HL-60 (cell line): Measurements from ENCODE around the gene CAMTA1.
"Not testable (repeated sequence)": the region's sequence is repeated elsewhere in the genome, so short reads cannot be mapped to it uniquely, and the experiment has no call there.

Experiments used
- DNase-seq, 2 experiments: peaks; one replicate each; pipeline ENCODE4 v3.0.0-alpha.2; 2010 to 2020; ENCODE audit warnings: low read depth in 1 of 2, low spot score in 1 of 2
- H3K27ac ChIP-seq: fragments of 250-450 bp; sonication (Bioruptor Pico); replicated peaks from 2 replicates; pipeline ENCODE4 v1.5.1; 2020; ENCODE audit warnings: mild to moderate bottlenecking, moderate library complexity
- H3K27me3 ChIP-seq: fragments of 250-450 bp; sonication (Bioruptor Pico); 2 replicates; pipeline ENCODE4 v1.5.1; 2021; ENCODE audit warnings: mild to moderate bottlenecking, moderate library complexity; ENCODE audit not compliant: insufficient read depth, poor library complexity, severe bottlenecking
- H3K4me3 ChIP-seq: replicated peaks from 2 replicates; pipeline ENCODE4 v1.5.1; 2011; ENCODE audit warnings: mild to moderate bottlenecking, control low read depth, low read length; ENCODE audit not compliant: insufficient read depth
- CTCF ChIP-seq: IDR thresholded peaks from one replicate; pipeline ENCODE4 v1.5.1; 2011; ENCODE audit warnings: low read length, control low read depth, inconsistent platforms; ENCODE audit not compliant: insufficient read depth
- GABPA ChIP-seq: IDR thresholded peaks from 2 replicates; pipeline ENCODE4 v1.6.1; 2012; ENCODE audit warnings: low read depth
- POLR2AphosphoS5 ChIP-seq: IDR thresholded peaks from 2 replicates; pipeline ENCODE4 v1.6.1; 2012; ENCODE audit warnings: low read depth
- REST ChIP-seq: IDR thresholded peaks from 2 replicates; pipeline ENCODE4 v1.6.1; 2012; ENCODE audit warnings: low read depth; ENCODE audit not compliant: insufficient replicate concordance
- SPI1 ChIP-seq: IDR thresholded peaks from 2 replicates; pipeline ENCODE4 v1.6.1; 2012; ENCODE audit warnings: low read depth, mild to moderate bottlenecking, borderline replicate concordance
- long read RNA-seq: library from polyadenylated mRNA; unstranded; transcript quantifications from one replicate; pipeline ENCODE4 v2.0.0, GENCODE V29; 2020

Gene CAMTA1
- long read RNA-seq, transcript CAMTA1-208 (4 exons, 567 nt): major isoform, 5 of 20 reads
- long read RNA-seq, partial matches to known transcripts: 0 of 20 reads
- long read RNA-seq, other reads (novel, unspliced or antisense): 9 of 20 reads

GRCh38 chr1:6785318-6785727 is at the start of gene CAMTA1:
CAMTA1 (plus strand) TSS chr1:6785454; CDS start chr1:6785531, 77 bp downstream.
- H3K27me3 ChIP-seq: no peaks in the 10 kb centered on the region
- H3K4me3 ChIP-seq: peak within 1 kb of the TSS; percentile 84
- no peak for TF ChIP-seq CTCF
- no peak for TF ChIP-seq GABPA
- no peak for TF ChIP-seq SPI1
- DNase-seq: no peak
- peak within 1 kb of the TSS; percentile 98 for H3K27ac ChIP-seq

- no peak for DNase-seq
- Histone ChIP-seq H3K27me3 (no peaks in the 10 kb centered on the region), H3K27ac (no peak overlapping the region), H3K4me3 (no peak overlapping the region)
- TF ChIP-seq GABPA (no peak), REST (no peak), POLR2AphosphoS5 (no peak), SPI1 (no peak), CTCF (no peak)
These were observed 46.1 kb upstream of the CAMTA1 start for GRCh38 chr1:6738987-6739676.

- peak in 1 of 2 experiments; percentile 40 for DNase-seq
- H3K27ac ChIP-seq: peak overlapping the region; percentile 87
These were observed 42.5 kb upstream of the CAMTA1 start for GRCh38 chr1:6742676-6743188.

GRCh38 chr1:6743189-6744101 is 41.8 kb upstream of the CAMTA1 start:
- Histone ChIP-seq H3K27me3 (no peaks in the 10 kb centered on the region), H3K4me3 (peak overlapping the region; percentile 20), H3K27ac (peak overlapping the region; percentile 87)
- DNase-seq: peak; percentile 51 to 87
- peak; percentile 35; the same call in 1 of the 2 replicates for TF ChIP-seq SPI1
- TF ChIP-seq POLR2AphosphoS5: peak; percentile 77
- TF ChIP-seq GABPA: no peak
- no peak for TF ChIP-seq REST

More at GRCh38 chr1:6742676-6743188, 42.5 kb upstream of the CAMTA1 start:
- H3K4me3 ChIP-seq: peak overlapping the region; percentile 20
- not testable (repeated sequence) for H3K27me3 ChIP-seq
